Upper lobe of left lung (tissue), 6 donors: ENCODE data around the gene TVP23A. TPM values are rescaled to one million over a fixed set of nuclear protein-coding genes. Genes with fewer than 3 reads are reported as not detected.

Experiments
- ATAC-seq, 2 donors: fragments of 200-7000 bp; cut with Tn5 transposase; one replicate each; pipeline ENCODE4 v1.9.1; 2022; ENCODE audit warnings: mild to moderate bottlenecking in 2 of 2, moderate library complexity in 2 of 2; ENCODE audit not compliant: low FRiP score in 2 of 2
- DNase-seq, 2 donors: peaks; one replicate each; pipeline ENCODE4 v3.0.0-alpha.2; 2019 to 2020
- H3K27ac ChIP-seq, 4 donors: fragments of 200-600 bp; sonication (generic); one replicate each; pipeline ENCODE4 v1.5.1; 2016 to 2019
- H3K27me3 ChIP-seq, 4 donors: fragments of 200-600 bp; sonication (generic); one replicate each; pipeline ENCODE4 v1.5.1; 2017 to 2019
- H3K36me3 ChIP-seq, 4 donors: fragments of 200-600 bp; sonication (generic); one replicate each; pipeline ENCODE4 v1.5.1; 2016 to 2019
- H3K4me1 ChIP-seq, 4 donors: fragments of 200-600 bp; sonication (generic); one replicate each; pipeline ENCODE4 v1.5.1; 2018 to 2019
- H3K4me3 ChIP-seq, 4 donors: fragments of 200-600 bp; sonication (generic); one replicate each; pipeline ENCODE4 v1.5.1; 2017 to 2019; ENCODE audit warnings: mild to moderate bottlenecking in 2 of 4, moderate library complexity in 1 of 4
- H3K9me3 ChIP-seq, 4 donors: fragments of 200-600 bp; sonication (generic); one replicate each; pipeline ENCODE4 v1.5.1; 2018 to 2019
- EP300 ChIP-seq, 4 donors: sonication (generic); formaldehyde crosslinking; IDR thresholded peaks; one replicate each; pipeline ENCODE4 v1.5.1; 2017; ENCODE audit warnings: antibody characterized with exemption in 4 of 4, control low read depth in 2 of 4
- POLR2A ChIP-seq, 4 donors: fragments of 450-650 bp; IDR thresholded peaks; one replicate each; pipeline ENCODE4 v1.5.1; 2016 to 2017; ENCODE audit warnings: antibody characterized with exemption in 4 of 4, mild to moderate bottlenecking in 2 of 4
- POLR2AphosphoS5 ChIP-seq, 2 donors: sonication (generic); formaldehyde crosslinking; IDR thresholded peaks; one replicate each; pipeline ENCODE4 v1.5.1; 2017; ENCODE audit warnings: antibody characterized with exemption in 2 of 2
- WGBS, 2 donors: methylation state at CpG; one replicate each; pipeline ENCODE4 v1.1.5; 2017 to 2018; 5-methylcytosine and 5-hydroxymethylcytosine counted together
- total RNA-seq, 6 donors: library from RNA; depleted of rRNA in 4 of 6; stranded (reverse); fragments of >200 nt in 4 of 6; gene quantifications; one replicate each; pipeline versions ENCODE4 v1.1.0 to v1.2.1, GENCODE V29; 2016 to 2021
- TF ChIP-seq, protein P1 (sequence below), 6 experiments: fragments of 450-650 bp in 4 of 6; fragments of 200-600 bp in 2 of 6; sonication (generic) in 2 of 6; IDR thresholded peaks; one replicate each; pipeline ENCODE4 v1.5.1; 2016 to 2019; ENCODE audit warnings: antibody characterized with exemption in 6 of 6
- donor health status: DM: no; HTN: no; CAD: no; lungs with moderate emphysema.
- donor health status: DM: no; HTN: yes; CAD: no; lungs with severe emphysema.

TVP23A gene
- total RNA-seq, 6 donors from 2014 or later: 0.20 to 2.3 (median 0.61) TPM; not detected in 2

DNA sequence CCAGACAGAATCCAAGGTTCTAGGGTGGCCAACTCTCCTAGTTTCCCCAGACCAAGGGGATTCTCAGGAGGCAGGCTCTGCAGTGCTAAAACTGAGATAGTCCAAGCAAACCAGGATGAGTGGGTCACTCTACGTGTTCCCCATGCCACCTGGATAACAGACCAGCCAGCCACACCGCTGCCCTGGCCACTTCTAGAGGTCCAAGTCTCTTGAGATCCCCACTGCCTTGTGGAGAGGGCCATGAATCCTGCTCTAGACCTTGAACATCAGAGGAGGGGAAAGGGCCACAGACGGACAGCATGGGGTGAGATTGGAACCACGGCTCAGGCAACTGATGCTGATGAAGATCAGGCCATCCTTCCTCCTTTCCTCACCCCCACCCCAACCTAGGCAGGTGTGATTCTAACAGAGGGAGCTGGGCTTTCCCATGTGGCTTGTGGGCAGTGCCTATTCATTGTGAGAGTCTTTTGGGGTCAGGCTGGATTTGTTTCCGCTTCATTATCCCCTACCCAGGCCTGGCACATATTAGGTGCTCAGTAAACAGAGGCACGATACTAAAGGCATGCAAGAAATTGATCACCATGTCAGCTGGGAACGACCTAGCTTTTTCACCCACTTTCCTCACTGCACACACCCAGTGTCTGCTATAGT is 16.8 kb upstream of the TVP23A start:
- Histone ChIP-seq H3K4me3 (no peak overlapping the region), H3K9me3 (no peaks in the 10 kb centered on the region), H3K36me3 (no peaks in the 10 kb centered on the region), H3K4me1 (peaks cover 2 to 8% (median 5%) of the 10 kb centered on the region in 4 donors), H3K27me3 (no peaks in the 10 kb centered on the region), H3K27ac (no peak overlapping the region)
- DNase-seq: no peak
- TF ChIP-seq, protein P1, sequence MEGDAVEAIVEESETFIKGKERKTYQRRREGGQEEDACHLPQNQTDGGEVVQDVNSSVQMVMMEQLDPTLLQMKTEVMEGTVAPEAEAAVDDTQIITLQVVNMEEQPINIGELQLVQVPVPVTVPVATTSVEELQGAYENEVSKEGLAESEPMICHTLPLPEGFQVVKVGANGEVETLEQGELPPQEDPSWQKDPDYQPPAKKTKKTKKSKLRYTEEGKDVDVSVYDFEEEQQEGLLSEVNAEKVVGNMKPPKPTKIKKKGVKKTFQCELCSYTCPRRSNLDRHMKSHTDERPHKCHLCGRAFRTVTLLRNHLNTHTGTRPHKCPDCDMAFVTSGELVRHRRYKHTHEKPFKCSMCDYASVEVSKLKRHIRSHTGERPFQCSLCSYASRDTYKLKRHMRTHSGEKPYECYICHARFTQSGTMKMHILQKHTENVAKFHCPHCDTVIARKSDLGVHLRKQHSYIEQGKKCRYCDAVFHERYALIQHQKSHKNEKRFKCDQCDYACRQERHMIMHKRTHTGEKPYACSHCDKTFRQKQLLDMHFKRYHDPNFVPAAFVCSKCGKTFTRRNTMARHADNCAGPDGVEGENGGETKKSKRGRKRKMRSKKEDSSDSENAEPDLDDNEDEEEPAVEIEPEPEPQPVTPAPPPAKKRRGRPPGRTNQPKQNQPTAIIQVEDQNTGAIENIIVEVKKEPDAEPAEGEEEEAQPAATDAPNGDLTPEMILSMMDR (IDR thresholded peaks at IDR 0.05): no peak
- TF ChIP-seq POLR2A (IDR thresholded peaks at IDR 0.05) (no peak), EP300 (IDR thresholded peaks at IDR 0.05) (no peak), POLR2AphosphoS5 (IDR thresholded peaks at IDR 0.05) (no peak)
- 85 to 99% methylated on average over 3 to 7 of the region's 7 CpGs for WGBS, 2 donors
- no peak for ATAC-seq

DNA sequence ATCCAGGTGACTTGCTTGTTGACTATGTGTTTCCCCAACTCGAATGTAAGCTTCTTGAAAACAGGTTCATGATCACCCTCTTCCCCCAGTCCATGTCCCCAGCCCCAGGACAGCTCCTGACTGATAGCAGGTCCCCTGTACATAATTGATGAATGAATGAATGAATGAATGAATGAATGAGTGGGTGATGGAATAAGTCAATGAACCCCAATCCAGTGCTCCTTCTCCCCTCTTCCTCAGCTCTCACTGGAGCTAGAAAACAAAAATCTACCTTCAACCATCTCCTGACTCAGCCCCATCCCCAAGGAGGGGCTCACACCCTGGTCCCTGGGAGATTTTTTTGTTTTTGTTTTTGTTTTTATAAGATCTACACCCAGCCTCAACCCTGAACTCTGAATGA is 16.2 kb upstream of the TVP23A start:
- TF ChIP-seq, protein P1 (IDR thresholded peaks at IDR 0.05): no peak
- no peak for TF ChIP-seq POLR2A (IDR thresholded peaks at IDR 0.05)
- no peak for TF ChIP-seq POLR2AphosphoS5 (IDR thresholded peaks at IDR 0.05)
- no peak for TF ChIP-seq EP300 (IDR thresholded peaks at IDR 0.05)
- Histone ChIP-seq H3K4me1 (peaks cover 4 to 11% (median 9%) of the 10 kb centered on the region in 4 donors), H3K27ac (no peak overlapping the region), H3K9me3 (no peaks in the 10 kb centered on the region), H3K4me3 (no peak overlapping the region), H3K36me3 (no peaks in the 10 kb centered on the region), H3K27me3 (no peaks in the 10 kb centered on the region)
- 90 to 100% methylated on average over 1 of the region's 1 CpG for WGBS, 2 donors
- ATAC-seq (no peak), DNase-seq (no peak)

DNA sequence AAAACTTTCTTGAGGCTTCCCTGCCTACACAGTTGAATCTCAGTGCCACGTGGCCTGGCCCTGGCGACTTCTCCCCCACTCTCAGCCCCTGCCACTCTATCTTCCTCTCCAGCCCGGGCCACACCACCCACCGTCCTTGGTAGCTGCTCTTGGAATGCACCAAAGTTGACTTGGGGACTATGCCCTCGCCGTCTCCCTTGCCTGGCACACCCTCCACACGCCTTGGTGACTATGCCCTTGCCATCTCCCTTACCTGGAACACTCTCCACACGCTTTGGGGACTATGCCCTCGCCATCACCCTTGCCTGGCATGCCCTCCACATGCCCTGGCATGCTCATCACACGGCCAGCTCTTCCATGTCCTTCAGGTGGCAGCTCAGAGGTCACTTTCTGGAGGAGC is 15.5 kb upstream of the TVP23A start:
- peaks cover 7 to 15% (median 11%) of the 10 kb centered on the region in 4 donors for H3K4me1 ChIP-seq
- H3K36me3 ChIP-seq: no peaks in the 10 kb centered on the region
- H3K27ac ChIP-seq: no peak overlapping the region
- ATAC-seq: no peak
- no peak for TF ChIP-seq POLR2A (IDR thresholded peaks at IDR 0.05)
- TF ChIP-seq, protein P1 (IDR thresholded peaks at IDR 0.05): no peak
- no peak overlapping the region for H3K4me3 ChIP-seq
- no peaks in the 10 kb centered on the region for H3K27me3 ChIP-seq
- 94 to 99% methylated on average over 10 of the region's 10 CpGs for WGBS, 2 donors
- DNase-seq: peak in 1 of 2 donors; percentile 53
- H3K9me3 ChIP-seq: no peaks in the 10 kb centered on the region

DNA sequence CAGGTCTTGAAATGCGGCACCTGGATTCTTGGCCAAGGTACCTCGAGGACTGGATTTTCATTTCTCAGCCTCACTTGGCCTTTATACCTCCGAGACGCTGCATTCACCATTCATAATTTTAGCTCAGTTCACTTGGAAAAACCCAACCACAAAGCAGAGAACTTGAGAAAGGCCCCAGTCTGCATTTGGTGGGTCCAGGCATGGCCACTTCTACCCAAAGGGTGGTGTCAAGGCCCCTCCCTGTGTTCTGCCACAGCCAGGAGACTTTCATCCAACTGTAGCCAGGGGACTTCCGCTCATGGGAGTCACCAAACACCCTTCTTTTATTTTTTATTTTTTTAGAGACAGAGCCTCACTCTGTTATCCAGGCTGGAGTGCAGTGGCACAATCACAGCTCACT is 14.7 kb upstream of the TVP23A start:
- 94 to 96% methylated on average over 5 of the region's 5 CpGs for WGBS, 2 donors
- H3K27ac ChIP-seq: no peak overlapping the region
- TF ChIP-seq POLR2AphosphoS5 (IDR thresholded peaks at IDR 0.05): no peak
- TF ChIP-seq POLR2A (IDR thresholded peaks at IDR 0.05): no peak
- TF ChIP-seq EP300 (IDR thresholded peaks at IDR 0.05): no peak
- TF ChIP-seq, protein P1 (IDR thresholded peaks at IDR 0.05): no peak
- no peak for ATAC-seq
- H3K4me3 ChIP-seq: no peak overlapping the region
- peaks cover 16 to 24% (median 17%) of the 10 kb centered on the region in 4 donors for H3K4me1 ChIP-seq
- no peaks in the 10 kb centered on the region for H3K36me3 ChIP-seq
- no peak for DNase-seq
- H3K9me3 ChIP-seq: no peaks in the 10 kb centered on the region
- no peaks in the 10 kb centered on the region for H3K27me3 ChIP-seq
